NCI-H2081 treated with DMSO at 0.1 percent for 48 hours (cell line): ENCODE measurements around the gene EMC8.
"Not testable (repeated sequence)": the region's sequence is repeated elsewhere in the genome, so short reads cannot be mapped to it uniquely, and the experiment has no call there.

Experiments used
- DNase-seq: peaks from one replicate; lab custom pipeline; 2025; lab: John Stamatoyannopoulos, UW

The EMC8 gene

GRCh38 chr16:85835227-85835751, 35.9 kb upstream of the EMC8 start:
- no peak for DNase-seq

GRCh38 chr16:85834741-85835140, 35.4 kb upstream of the EMC8 start:
- DNase-seq = no peak

DNA sequence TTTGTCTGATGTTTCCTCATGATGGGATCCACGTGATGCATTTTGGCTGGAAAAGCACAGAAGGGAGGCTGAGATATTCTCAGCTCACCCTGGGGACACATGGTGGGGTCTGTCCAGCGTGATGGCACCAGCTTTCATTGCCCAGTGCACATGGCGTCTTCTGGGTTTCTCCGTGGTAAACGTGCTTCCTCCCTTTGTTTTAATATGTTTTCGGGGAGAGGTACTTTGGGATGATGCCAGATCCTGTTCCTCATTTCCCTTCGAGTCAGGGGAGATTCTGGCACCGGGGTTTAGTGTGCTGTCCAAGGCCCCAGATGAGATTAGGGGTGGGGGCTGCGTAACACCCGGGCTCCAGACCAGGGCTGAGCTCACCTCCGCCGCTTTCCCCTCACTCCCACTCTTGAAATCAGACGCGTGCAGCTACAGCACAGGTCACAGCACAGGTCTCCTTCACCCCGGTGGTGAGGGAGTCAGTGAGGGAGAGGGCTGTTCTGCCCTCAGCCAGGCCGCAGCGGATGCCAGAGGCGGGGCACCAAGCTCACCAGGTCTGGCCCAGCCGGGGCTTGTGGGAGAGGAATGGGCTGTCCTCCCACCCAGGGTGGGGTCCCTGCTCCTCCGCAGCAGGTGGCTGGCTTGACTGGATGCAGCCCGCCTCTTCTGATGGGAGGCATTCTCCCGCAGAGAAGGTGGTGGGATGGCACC, 34.0 kb upstream of the EMC8 start:
- DNase-seq = no peak

DNA sequence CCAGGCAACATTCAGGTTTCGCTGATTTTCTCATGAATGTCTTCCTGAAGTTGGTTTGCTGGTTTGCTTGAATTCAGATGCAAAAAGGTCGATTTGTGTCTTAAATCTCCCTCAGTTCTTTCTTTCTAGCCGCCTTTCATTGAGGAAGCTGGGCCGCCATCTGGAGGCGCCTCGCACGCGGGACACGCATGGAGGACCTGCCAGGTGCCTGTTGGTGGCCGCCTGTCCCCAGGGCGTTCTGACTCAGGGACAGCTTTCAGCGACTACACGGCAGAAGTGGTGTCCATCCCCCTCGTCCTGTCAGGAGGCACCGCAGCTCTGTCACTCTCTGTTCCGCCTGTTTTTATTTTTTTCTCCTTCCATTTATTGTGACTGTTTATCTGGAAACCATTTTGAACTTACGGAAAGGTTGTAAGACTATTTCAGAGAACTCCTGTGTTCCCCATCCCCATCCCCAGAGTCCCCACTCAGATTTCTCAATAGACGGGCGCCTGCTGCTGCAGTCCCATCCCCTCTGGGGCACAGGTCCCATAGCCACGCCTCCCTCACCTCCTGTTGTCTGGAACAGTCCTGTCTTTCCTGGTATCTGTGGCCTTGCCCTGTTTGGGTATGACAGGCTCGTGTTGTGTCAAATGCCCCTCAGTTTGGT, 33.4 kb upstream of the EMC8 start:
- no peak for DNase-seq

DNA sequence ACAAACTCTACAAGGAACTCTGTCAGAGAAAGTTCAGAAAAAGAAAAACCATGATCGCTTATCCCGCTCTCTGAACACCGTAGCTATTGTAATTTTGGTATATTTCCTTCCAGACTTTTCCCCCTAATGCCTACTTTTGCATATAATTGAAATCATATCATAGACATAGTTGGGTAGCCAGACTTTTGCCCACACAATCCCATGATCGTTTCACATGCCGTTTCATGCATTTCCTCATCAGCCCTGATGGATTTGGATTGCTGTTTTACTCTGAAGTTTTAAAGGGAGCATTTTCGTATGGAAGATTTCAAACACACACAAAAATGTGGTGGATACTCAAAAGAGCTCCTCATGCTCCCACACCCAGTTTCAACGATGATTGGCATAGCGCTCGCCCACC, 31.5 kb upstream of the EMC8 start:
- DNase-seq = no peak

- no peak for DNase-seq
Measured at GRCh38 chr16:85829751-85830445, 30.6 kb upstream of the EMC8 start.

GRCh38 chr16:85829171-85829719, 29.9 kb upstream of the EMC8 start:
- DNase-seq = no peak

DNA sequence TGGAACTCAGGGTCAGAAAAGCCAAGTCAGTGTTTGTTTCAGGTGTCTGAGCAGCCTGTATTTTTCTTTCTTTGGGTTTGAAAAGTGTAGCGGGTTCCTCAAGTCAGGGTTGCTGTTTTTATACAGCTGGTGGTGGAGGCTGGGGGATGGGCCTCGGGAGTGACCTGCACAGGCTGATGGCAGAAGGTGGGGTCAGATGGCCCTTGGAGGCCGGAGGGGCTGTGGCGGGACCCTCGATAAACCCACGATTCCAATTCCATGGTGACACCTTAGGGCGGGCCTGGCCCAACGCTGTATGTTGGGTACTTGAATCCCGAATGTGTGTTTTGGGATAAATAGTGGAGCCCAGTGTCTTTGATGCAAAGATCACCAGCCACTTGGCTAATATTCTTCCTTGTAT, 28.8 kb upstream of the EMC8 start:
- no peak for DNase-seq

- DNase-seq = no peak
Measured at GRCh38 chr16:85826686-85827247, 27.4 kb upstream of the EMC8 start.

- no peak for DNase-seq
Measured at GRCh38 chr16:85825326-85825725, 26.0 kb upstream of the EMC8 start.

- DNase-seq = no peak
Measured at GRCh38 chr16:85824161-85825135, 25.1 kb upstream of the EMC8 start.

- DNase-seq = no peak
Measured at GRCh38 chr16:85823328-85823920, 24.1 kb upstream of the EMC8 start.

DNA sequence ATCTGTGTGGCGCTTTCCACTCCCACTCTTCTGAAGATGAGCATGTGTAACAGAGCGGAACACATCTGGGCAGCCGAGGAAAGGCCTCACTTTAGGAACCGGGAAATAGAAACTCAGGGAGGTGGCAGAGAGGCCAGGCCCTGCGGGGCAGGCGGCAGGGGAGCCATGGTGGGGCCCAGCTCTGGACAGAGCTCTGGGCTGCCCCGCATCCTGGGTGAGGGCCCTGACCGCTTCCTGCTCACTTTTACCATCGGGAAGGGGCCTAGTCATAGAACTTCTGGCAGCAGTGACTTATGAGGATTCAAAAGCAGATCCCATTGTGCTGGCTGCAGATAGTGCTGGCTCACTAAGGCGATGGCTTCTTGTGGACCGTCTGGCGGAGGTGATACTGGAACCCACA, 22.8 kb upstream of the EMC8 start:
- no peak for DNase-seq

GRCh38 chr16:85821390-85822135, 22.2 kb upstream of the EMC8 start:
- no peak for DNase-seq

DNA sequence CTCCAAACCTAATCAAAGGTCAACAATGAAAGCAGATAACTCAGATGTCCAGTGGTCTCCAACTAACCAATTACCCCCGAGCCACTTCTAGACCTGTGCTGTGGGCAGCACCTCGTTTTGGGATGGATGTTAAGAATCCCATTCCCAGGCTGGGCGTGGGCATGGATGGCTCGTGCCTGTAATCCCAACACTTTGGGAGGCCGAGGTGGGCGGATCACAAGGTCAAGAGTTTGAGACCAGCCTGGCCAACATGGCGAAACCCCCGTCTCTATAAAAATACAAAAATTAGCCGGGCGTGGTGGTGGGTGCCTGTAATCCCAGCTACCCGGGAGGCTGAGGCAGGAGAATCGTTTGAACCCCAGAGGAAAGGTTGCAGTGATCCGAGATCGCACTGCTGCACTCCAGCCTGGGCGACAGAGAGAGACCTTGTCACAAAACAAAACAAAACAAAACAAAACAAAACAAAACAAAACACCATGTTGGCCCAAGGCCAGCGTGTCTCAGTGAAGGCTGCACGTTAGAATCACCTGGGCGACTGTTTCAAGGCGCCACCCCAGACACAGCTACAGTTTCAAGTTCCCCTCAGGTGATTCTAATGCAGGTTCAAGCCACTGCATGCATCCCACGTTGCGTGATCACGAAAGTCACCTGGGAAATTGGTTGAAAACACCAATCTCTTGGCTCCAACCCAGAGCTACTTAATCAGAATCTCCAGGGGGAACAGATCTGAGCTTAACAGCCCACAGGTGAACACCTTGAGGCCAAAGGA, 21.4 kb upstream of the EMC8 start:
- DNase-seq = no peak

GRCh38 chr16:85819771-85820170, 20.4 kb upstream of the EMC8 start:
- DNase-seq = no peak

DNA sequence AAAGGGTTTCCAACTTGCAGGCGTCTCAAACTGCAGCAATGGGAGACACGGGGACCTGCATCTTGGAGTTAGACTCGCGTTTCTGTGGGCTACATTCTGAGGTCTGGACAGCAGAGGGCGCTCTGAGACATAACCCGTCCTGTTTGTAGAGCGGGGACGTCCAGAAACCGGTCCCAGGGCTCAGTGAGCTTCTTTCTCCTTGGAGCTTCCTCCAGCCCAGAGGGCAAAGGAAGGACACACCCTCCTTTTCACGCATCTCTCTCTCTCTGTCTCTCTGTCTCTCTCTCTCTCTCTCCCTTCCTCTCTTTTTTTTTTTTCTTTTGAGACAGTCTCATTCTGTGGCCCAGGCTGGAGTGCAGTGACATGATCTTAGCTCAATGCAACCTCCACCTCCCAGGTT, 19.9 kb upstream of the EMC8 start:
- DNase-seq = no peak

DNA sequence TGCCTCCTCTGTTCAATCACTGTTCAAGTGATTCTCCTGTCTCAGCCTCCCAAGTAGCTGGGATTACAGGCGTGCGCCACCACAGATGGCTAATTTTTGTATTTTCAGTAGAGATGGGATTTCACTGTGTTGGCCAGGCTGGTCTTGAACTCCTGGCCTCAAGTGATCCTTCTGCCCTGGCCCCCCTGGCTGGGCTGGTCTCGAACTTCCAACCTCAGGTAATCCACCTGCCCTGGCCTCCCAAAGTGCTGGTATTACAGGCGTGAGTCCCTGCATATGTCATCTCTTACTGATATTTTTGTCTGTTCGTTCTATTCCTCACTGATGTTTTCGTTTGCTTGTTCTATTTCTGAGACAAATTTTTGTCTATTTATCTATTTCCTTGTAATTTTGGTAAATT, 17.9 kb upstream of the EMC8 start:
- DNase-seq = not testable (repeated sequence)

- DNase-seq = no peak
Measured at GRCh38 chr16:85816159-85816558, 16.8 kb upstream of the EMC8 start.
